Sigmoid colon (tissue), 7 donors: Measurements from ENCODE around the gene PPP1R18. TPM values are rescaled to one million over a fixed set of nuclear protein-coding genes. Genes with fewer than 3 reads are reported as not detected.

Experiments
- DNase-seq: peaks from one replicate; pipeline ENCODE4 v3.0.0-alpha.2; 2019
- H3K27ac ChIP-seq, 4 donors: fragments of 200-600 bp; sonication (generic); one replicate each; pipeline ENCODE4 v1.5.1; 2016 to 2019; ENCODE audit warnings: mild to moderate bottlenecking in 1 of 4
- H3K27me3 ChIP-seq, 3 donors: fragments of 200-600 bp; sonication (generic); one replicate each; pipeline ENCODE4 v1.5.1; 2019; ENCODE audit warnings: mild to moderate bottlenecking in 1 of 3
- H3K36me3 ChIP-seq, 4 donors: fragments of 200-600 bp; sonication (generic); one replicate each; pipeline ENCODE4 v1.5.1; 2016 to 2019
- H3K4me1 ChIP-seq, 4 donors: fragments of 200-600 bp; sonication (generic); one replicate each; pipeline ENCODE4 v1.5.1; 2017 to 2019
- H3K4me3 ChIP-seq, 4 donors: fragments of 200-600 bp; sonication (generic); one replicate each; pipeline ENCODE4 v1.5.1; 2017 to 2019; ENCODE audit warnings: mild to moderate bottlenecking in 2 of 4, moderate library complexity in 1 of 4
- H3K9me3 ChIP-seq, 4 donors: fragments of 200-600 bp in 3 of 4; sonication (generic) in 3 of 4; one replicate each; pipeline versions ENCODE4 v1.5.1 to v1.6.1; 2013 to 2019
- CTCF ChIP-seq, 4 experiments: fragments of 450-650 bp in 3 of 4; fragments of 200-600 bp in 1 of 4; IDR thresholded peaks; one replicate each; pipeline ENCODE4 v1.5.1; 2016 to 2019; ENCODE audit warnings: antibody characterized with exemption in 4 of 4, mild to moderate bottlenecking in 3 of 4, moderate library complexity in 2 of 4
- EP300 ChIP-seq, 4 donors: sonication (generic); formaldehyde crosslinking; IDR thresholded peaks; one replicate each; pipeline ENCODE4 v1.6.1; 2017; ENCODE audit warnings: antibody characterized with exemption in 4 of 4
- POLR2A ChIP-seq, 2 donors: fragments of 450-650 bp; IDR thresholded peaks; one replicate each; pipeline ENCODE4 v1.6.1; 2016; ENCODE audit warnings: antibody characterized with exemption in 2 of 2, mild to moderate bottlenecking in 2 of 2, moderate library complexity in 2 of 2
- POLR2AphosphoS5 ChIP-seq, 4 donors: sonication (generic); formaldehyde crosslinking; IDR thresholded peaks; one replicate each; pipeline ENCODE4 v1.6.1; 2017; ENCODE audit warnings: antibody characterized with exemption in 4 of 4
- WGBS, 2 donors: extraction: QIAGEN DNeasy Blood & Tissue Kit; methylation state at CpG; one replicate each; pipeline ENCODE4 v1.1.7; 2013; 5-methylcytosine and 5-hydroxymethylcytosine counted together
- intact Hi-C: fragments of 100-400 bp; cut with DNase I; formaldehyde crosslinking; loops from one replicate; pipeline ENCODE4 v1.15.1; 2023
- polyA plus RNA-seq, 3 donors: library from polyadenylated mRNA; stranded (reverse); fragments of 200-250 nt; gene quantifications; one replicate each; pipeline ENCODE4 v1.2.3, GENCODE V29; 2013
- total RNA-seq, 4 donors: library from RNA; depleted of rRNA; stranded (reverse); fragments of >200 nt; gene quantifications; one replicate each; pipeline ENCODE4 v1.1.0, GENCODE V29; 2016
- donor health status: healthy with polysubstance abuse.
- donor health status: Bipolar disorder and iron deficiency.
- donor health status: healthy.

The PPP1R18 gene
- total and polyA plus RNA-seq, 7 donors, result 15.0 to 69.8 (median 33.2) TPM

GRCh38 chr6:30688569-30688968, 2.1 kb upstream of the PPP1R18 start:
- no peak for DNase-seq
- WGBS, 2 donors, result 75 to 90% methylated on average over 9 of the region's 9 CpGs
- H3K27ac ChIP-seq, result peak overlapping the region; percentile 94 to 99 (median 98)
- peak overlapping the region in 1 of 4 donors; percentile 63 for H3K4me3 ChIP-seq
- H3K9me3 ChIP-seq, result no peaks in the 10 kb centered on the region
- H3K36me3 ChIP-seq, result no peaks in the 10 kb centered on the region
- intact Hi-C loops, result no loop called here
- TF ChIP-seq POLR2A (IDR thresholded peaks at IDR 0.05), result no peak
- no peak for TF ChIP-seq POLR2AphosphoS5 (IDR thresholded peaks at IDR 0.05)
- no peak for TF ChIP-seq CTCF (IDR thresholded peaks at IDR 0.05)
- TF ChIP-seq EP300 (IDR thresholded peaks at IDR 0.05), result no peak
- H3K27me3 ChIP-seq, result no peaks in the 10 kb centered on the region
- H3K4me1 ChIP-seq, result peaks cover 0 to 65% (median 58%) of the 10 kb centered on the region in 4 donors

GRCh38 chr6:30687659-30688431, 1.4 kb upstream of the PPP1R18 start:
- 21 to 23% methylated on average over 22 of the region's 22 CpGs for WGBS, 2 donors
- TF ChIP-seq POLR2AphosphoS5 (IDR thresholded peaks at IDR 0.05), result no peak
- TF ChIP-seq POLR2A (IDR thresholded peaks at IDR 0.05), result no peak
- TF ChIP-seq CTCF (IDR thresholded peaks at IDR 0.05), result peak in 1 of 4 experiments; percentile 28
- DNase-seq, result peak; percentile 73
- no peaks in the 10 kb centered on the region for H3K27me3 ChIP-seq
- no peaks in the 10 kb centered on the region for H3K36me3 ChIP-seq
- H3K9me3 ChIP-seq, result no peaks in the 10 kb centered on the region
- H3K4me3 ChIP-seq, result peak overlapping the region; percentile 63 to 87 (median 72)
- H3K27ac ChIP-seq, result peak overlapping the region; percentile 94 to 99 (median 98)
- intact Hi-C loops, result loop anchor here (1.0 to 2.0 kb wide), 2 partner anchors 28 to 71 kb away; partner anchors contain the start of genes MRPS18B and PPP1R10
- H3K4me1 ChIP-seq, result peaks cover 0 to 72% (median 65%) of the 10 kb centered on the region in 4 donors

GRCh38 chr6:30686908-30687658, 638 bp upstream of the PPP1R18 start:
- Histone ChIP-seq H3K4me3 (peak overlapping the region; percentile 63 to 87 (median 72)), H3K4me1 (peaks cover 0 to 80% (median 73%) of the 10 kb centered on the region in 4 donors), H3K27ac (peak overlapping the region; percentile 94 to 99 (median 98)), H3K36me3 (no peaks in the 10 kb centered on the region), H3K9me3 (no peaks in the 10 kb centered on the region), H3K27me3 (no peaks in the 10 kb centered on the region)
- WGBS, 2 donors, result 1% methylated on average over 52 of the region's 52 CpGs
- TF ChIP-seq CTCF (IDR thresholded peaks at IDR 0.05) (no peak), POLR2AphosphoS5 (IDR thresholded peaks at IDR 0.05) (peak; percentile 82 to 97 (median 87)), EP300 (IDR thresholded peaks at IDR 0.05) (peak in 2 of 4 donors; percentile 68 to 72), POLR2A (IDR thresholded peaks at IDR 0.05) (peak; percentile 26 to 47)
- peak; percentile 98 for DNase-seq
- intact Hi-C loops, result loop anchor here (1.0 to 2.0 kb wide), 3 partner anchors 29 to 70 kb away; partner anchors contain the start of genes MRPS18B, PPP1R10 and TUBB

GRCh38 chr6:30685157-30686008, 1.1 kb downstream of the PPP1R18 start:
- peak; percentile 73 for DNase-seq
- intact Hi-C loops, result loop anchor here (1.0 to 2.0 kb wide), 2 partner anchors 35 to 69 kb away; partner anchors contain the start of genes MRPS18B, PPP1R10 and TUBB
- H3K4me1 ChIP-seq, result peaks cover 0 to 87% (median 84%) of the 10 kb centered on the region in 4 donors
- H3K4me3 ChIP-seq, result peak overlapping the region; percentile 63 to 87 (median 72)
- peak overlapping the region; percentile 94 to 99 (median 98) for H3K27ac ChIP-seq
- H3K27me3 ChIP-seq, result no peaks in the 10 kb centered on the region
- H3K9me3 ChIP-seq, result no peaks in the 10 kb centered on the region
- TF ChIP-seq POLR2AphosphoS5 (IDR thresholded peaks at IDR 0.05) (no peak), POLR2A (IDR thresholded peaks at IDR 0.05) (no peak), EP300 (IDR thresholded peaks at IDR 0.05) (no peak), CTCF (IDR thresholded peaks at IDR 0.05) (no peak)
- 34 to 69% methylated on average over 29 of the region's 29 CpGs for WGBS, 2 donors
- peaks cover 0 to 3% (median 0%) of the 10 kb centered on the region in 4 donors for H3K36me3 ChIP-seq
